K562 (cell line): ENCODE measurements around the gene SQOR. TPM values are rescaled to one million over a fixed set of nuclear protein-coding genes. Genes with fewer than 3 reads are reported as not detected.

Source experiments
- ATAC-seq: fragments of 200-7000 bp; cut with Tn5 transposase; 3 replicates; pipeline ENCODE4 v1.9.1; 2020; ENCODE audit warnings: moderate library complexity
- BruUV-seq: library from RNA; stranded (reverse); fragments of 400-500 nt; replicated peaks from 2 replicates; lab custom pipeline; 2021; lab: Mats Ljungman, UMichigan
- CTCF ChIA-PET: fragments of 300-600 bp; formaldehyde crosslinking; extraction: SDS; loops from one replicate; lab custom pipeline; 2021; ENCODE audit warnings: low intra/inter-chr PET ratio; lab: Yijun Ruan, JAX
- POLR2A ChIA-PET: fragments of 300-600, 350-650 bp; sonication (Branson Sonifier 250); formaldehyde crosslinking; extraction: SDS; loops from one replicate; lab custom pipeline; 2021; ENCODE audit warnings: antibody characterized with exemption, inconsistent platforms; lab: Yijun Ruan, JAX
- DNase-seq, 4 experiments: peaks; one replicate each; pipeline versions ENCODE4 v3.0.0 to v3.0.0-alpha.2; 2011 to 2018; ENCODE audit warnings: low spot score in 3 of 4, mixed read lengths in 3 of 4; ENCODE audit errors: extremely low read depth in 1 of 4
- FAIRE-seq: peaks from 2 replicates; lab custom pipeline; 2011; peaks lifted over from hg19 to GRCh38; lab: Jason Lieb, UNC
- H2AFZ ChIP-seq: 2 replicates; pipeline ENCODE4 v1.6.0; 2011; ENCODE audit warnings: low read depth, low read length, control low read depth, inconsistent platforms
- H3K27ac ChIP-seq: fragments of 200-600 bp; 3 replicates; pipeline ENCODE4 v1.8.0; 2011; ENCODE audit warnings: low read depth, mild to moderate bottlenecking, control low read depth, inconsistent platforms, low read length, moderate library complexity, mixed read lengths; ENCODE audit errors: extremely low read depth
- H3K27me3 ChIP-seq, 2 experiments: fragments of 300-600 bp in 1 of 2; 2 replicates in 1 of 2; 3 replicates in 1 of 2; pipeline versions ENCODE4 v1.6.0 to v1.8.0; 2011; ENCODE audit warnings: inconsistent platforms in 2 of 2, low read length in 2 of 2, mild to moderate bottlenecking in 1 of 2, mixed read lengths in 1 of 2, moderate library complexity in 1 of 2; ENCODE audit not compliant: control insufficient read depth in 2 of 2, insufficient read depth in 2 of 2
- H3K36me3 ChIP-seq: fragments of 300-600 bp; 3 replicates; pipeline ENCODE4 v1.8.0; 2011; ENCODE audit warnings: mild to moderate bottlenecking, low read length, inconsistent platforms; ENCODE audit not compliant: control insufficient read depth, insufficient read depth
- H3K4me1 ChIP-seq, 2 experiments: fragments of 200-600 bp in 1 of 2; replicated peaks in 1 of 2; 2 replicates in 1 of 2; 3 replicates in 1 of 2; pipeline versions ENCODE4 v1.5.1 to v1.8.0; 2011; ENCODE audit warnings: inconsistent platforms in 2 of 2, low read length in 2 of 2, mild to moderate bottlenecking in 1 of 2, mixed read lengths in 1 of 2, moderate library complexity in 1 of 2; ENCODE audit not compliant: control insufficient read depth in 2 of 2, insufficient read depth in 2 of 2
- H3K4me2 ChIP-seq: 2 replicates; pipeline ENCODE4 v1.6.1; 2011; ENCODE audit warnings: low read length, control low read depth, inconsistent platforms, mixed read lengths; ENCODE audit not compliant: insufficient read depth
- H3K4me3 ChIP-seq: fragments of 200-600 bp; sonication (generic), shearing (Covaris generic); 2 replicates; pipeline ENCODE4 v1.5.1; 2016; ENCODE audit warnings: control low read depth, inconsistent platforms
- H3K79me2 ChIP-seq: fragments of 200-600 bp; 3 replicates; pipeline ENCODE4 v1.8.0; 2011; ENCODE audit warnings: low read length, inconsistent platforms; ENCODE audit not compliant: control insufficient read depth, insufficient read depth
- H3K9ac ChIP-seq, 2 experiments: 2 replicates each; pipeline versions ENCODE4 v1.6.0 to v1.6.1; 2011; ENCODE audit warnings: low read depth in 2 of 2, low read length in 2 of 2, control low read depth in 1 of 2, inconsistent platforms in 1 of 2, mild to moderate bottlenecking in 1 of 2, mixed read lengths in 1 of 2; ENCODE audit not compliant: insufficient read depth in 1 of 2
- H3K9me1 ChIP-seq: one replicate; pipeline ENCODE4 v1.6.0; 2011; ENCODE audit warnings: inconsistent platforms, mild to moderate bottlenecking, low read length, moderate library complexity; ENCODE audit not compliant: control insufficient read depth, insufficient read depth
- H3K9me3 ChIP-seq: replicated peaks from 2 replicates; pipeline ENCODE4 v1.5.1; 2011; ENCODE audit warnings: low read depth, low read length, inconsistent platforms; ENCODE audit not compliant: control insufficient read depth, insufficient read depth
- H4K20me1 ChIP-seq: replicated peaks from 2 replicates; pipeline ENCODE4 v1.6.1; 2011; ENCODE audit warnings: low read length, inconsistent platforms, mixed read lengths; ENCODE audit not compliant: control insufficient read depth, insufficient read depth
- ATF7 ChIP-seq: fragments of 450-650 bp; IDR thresholded peaks from 2 replicates; pipeline ENCODE4 v1.7.1; 2014; ENCODE audit warnings: mild to moderate bottlenecking, moderate library complexity
- KDM1A ChIP-seq, 2 experiments: fragments of 450-650 bp; IDR thresholded peaks; 2 replicates each; pipeline ENCODE4 v1.6.1; 2016; ENCODE audit warnings: mild to moderate bottlenecking in 2 of 2
- NR2C1 ChIP-seq, 2 experiments: fragments of 450-650 bp; IDR thresholded peaks; 2 replicates each; pipeline ENCODE4 v1.6.1; 2017; ENCODE audit warnings: mild to moderate bottlenecking in 2 of 2, antibody characterized with exemption in 1 of 2, inconsistent platforms in 1 of 2, missing compliant biosample characterization in 1 of 2, missing genetic modification characterization in 1 of 2
- SMC3 ChIP-seq: conservative IDR thresholded peaks from 2 replicates; pipeline ENCODE4 v1.6.1; 2011; ENCODE audit warnings: low read depth, low read length, improper control_type of control experiment; ENCODE audit not compliant: insufficient read depth
- WGBS: fragments of 100-300 bp; shearing (Covaris generic); methylation state at CpG from one replicate; pipeline ENCODE4 v1.1.6; 2016; ENCODE audit warnings: low coverage, mixed read lengths; ENCODE audit not compliant: insufficient coverage; ENCODE audit errors: missing lambda C conversion rate; 5-methylcytosine and 5-hydroxymethylcytosine counted together
- in situ Hi-C: fragments of 300-500 bp; cut with MboI; formaldehyde crosslinking; loops from 4 replicates; pipeline ENCODE4 v1.15.0; 2018; ENCODE audit warnings: inconsistent platforms, mixed read lengths
- intact Hi-C: fragments of 100-400 bp; cut with micrococcal nuclease; formaldehyde crosslinking; loops from 2 replicates; pipeline ENCODE4 v1.14.2; 2022
- polyA plus RNA-seq, 8 experiments: library from polyadenylated mRNA; depleted of rRNA in 4 of 8; stranded (reverse) in 5 of 8; unstranded in 3 of 8; fragments of >200 nt; fragmentation: Nextera tagmentation in 2 of 8; fragmentation: Illumina TruSeq in 1 of 8; extraction: Ambion mirVana in 2 of 8; extraction: Trizol in 1 of 8; gene quantifications; 2 replicates each; pipeline versions ENCODE4 v1.2.1 to v1.2.3, GENCODE V29; 2011 to 2014; ENCODE audit warnings: inconsistent platforms in 1 of 8, missing spikeins in 1 of 8
- total RNA-seq, 7 experiments: library from RNA; depleted of rRNA in 6 of 7; stranded (reverse); fragments of >200 nt in 6 of 7; fragmentation: Illumina TruSeq in 2 of 7; extraction: Trizol in 2 of 7; gene quantifications; 2 replicates each; pipeline versions ENCODE4 v1.2.1 to v1.2.3, GENCODE V29; 2011 to 2021; ENCODE audit warnings: low replicate concordance in 1 of 7
- TF ChIP-seq, protein P1 (sequence below), 3 experiments: IDR thresholded peaks in 2 of 3; conservative IDR thresholded peaks in 1 of 3; 2 replicates each; pipeline ENCODE4 v1.5.1; 2011 to 2012; ENCODE audit warnings: low read length in 3 of 3, mild to moderate bottlenecking in 3 of 3, control low read depth in 2 of 3, improper control_type of control experiment in 1 of 3, inconsistent platforms in 1 of 3, low read depth in 1 of 3, mixed read lengths in 1 of 3, moderate library complexity in 1 of 3; ENCODE audit not compliant: insufficient read depth in 2 of 3
- TF ChIP-seq, protein P2 (sequence below): fragments of 450-650 bp; IDR thresholded peaks from 2 replicates; pipeline ENCODE4 v1.6.1; 2016; ENCODE audit warnings: borderline replicate concordance
- TF ChIP-seq, protein P3 (sequence below): sonication (generic); formaldehyde crosslinking; IDR thresholded peaks from 2 replicates; pipeline ENCODE4 v1.9.0; 2022; ENCODE audit warnings: mild to moderate bottlenecking, missing genetic modification reagents
- TF ChIP-seq, protein P4 (sequence below), 2 experiments: fragments of 450-650 bp; IDR thresholded peaks; 2 replicates each; pipeline ENCODE4 v1.6.1; 2016
- TF ChIP-seq, protein P5 (sequence below): IDR thresholded peaks from 2 replicates; pipeline ENCODE4 v1.6.1; 2016; ENCODE audit warnings: missing genetic modification characterization, missing compliant biosample characterization

SQOR gene
- total and polyA plus RNA-seq, 9 of the 15 experiments (the other 6 are each of a cell fraction or from before 2014, with no cell fraction given) = 0.32 to 1.6 (median 1.1) TPM

GRCh38 chr15:45705510-45706473, 71.0 kb downstream of the SQOR start:
- Histone ChIP-seq H3K9me1 (no peaks in the 10 kb centered on the region), H2AFZ (peak overlapping the region; percentile 78), H3K4me2 (peak overlapping the region; percentile 71), H3K79me2 (no peaks in the 10 kb centered on the region), H3K27me3 (peaks cover 0 to 7% of the 10 kb centered on the region in 2 experiments; a peak in 2 of 5 replicates), H3K36me3 (no peaks in the 10 kb centered on the region), H3K9ac (no peak overlapping the region), H3K9me3 (no peaks in the 10 kb centered on the region), H3K4me3 (peak overlapping the region; percentile 14; the same call in 1 of the 2 replicates), H4K20me1 (no peaks in the 10 kb centered on the region), H3K4me1 (peaks cover 0 to 8% of the 10 kb centered on the region in 2 experiments; a peak in 1 of 5 replicates), H3K27ac (no peak overlapping the region)
- BruUV-seq = no TSS peak
- CTCF ChIA-PET = interaction anchor here (1.3 to 2.0 kb wide), 2 partner anchors 84 to 248 kb away, joined by 3 to 14 read pairs; no protein-coding TSS in a partner anchor
- in situ Hi-C loops = no loop called here
- DNase-seq (peak; percentile 60 to 84 (median 75)), ATAC-seq (peak; percentile 96), FAIRE-seq (peak; percentile 96)
- intact Hi-C loops = loop anchor here (5.0 kb wide), 1 partner anchor 87 kb away; no protein-coding TSS in a partner anchor
- POLR2A ChIA-PET = no interaction called here
- WGBS = under 1% methylated on average over 15 of the region's 15 CpGs
- TF ChIP-seq KDM1A (IDR thresholded peaks at IDR 0.05) (no peak), ATF7 (peak; percentile 64), NR2C1 (IDR thresholded peaks at IDR 0.05) (no peak), NR2C1 (tag; IDR thresholded peaks at IDR 0.05) (no peak), SMC3 (peak; percentile 58)
- TF ChIP-seq, protein P1, sequence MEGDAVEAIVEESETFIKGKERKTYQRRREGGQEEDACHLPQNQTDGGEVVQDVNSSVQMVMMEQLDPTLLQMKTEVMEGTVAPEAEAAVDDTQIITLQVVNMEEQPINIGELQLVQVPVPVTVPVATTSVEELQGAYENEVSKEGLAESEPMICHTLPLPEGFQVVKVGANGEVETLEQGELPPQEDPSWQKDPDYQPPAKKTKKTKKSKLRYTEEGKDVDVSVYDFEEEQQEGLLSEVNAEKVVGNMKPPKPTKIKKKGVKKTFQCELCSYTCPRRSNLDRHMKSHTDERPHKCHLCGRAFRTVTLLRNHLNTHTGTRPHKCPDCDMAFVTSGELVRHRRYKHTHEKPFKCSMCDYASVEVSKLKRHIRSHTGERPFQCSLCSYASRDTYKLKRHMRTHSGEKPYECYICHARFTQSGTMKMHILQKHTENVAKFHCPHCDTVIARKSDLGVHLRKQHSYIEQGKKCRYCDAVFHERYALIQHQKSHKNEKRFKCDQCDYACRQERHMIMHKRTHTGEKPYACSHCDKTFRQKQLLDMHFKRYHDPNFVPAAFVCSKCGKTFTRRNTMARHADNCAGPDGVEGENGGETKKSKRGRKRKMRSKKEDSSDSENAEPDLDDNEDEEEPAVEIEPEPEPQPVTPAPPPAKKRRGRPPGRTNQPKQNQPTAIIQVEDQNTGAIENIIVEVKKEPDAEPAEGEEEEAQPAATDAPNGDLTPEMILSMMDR (IDR thresholded peaks at IDR 0.05 in 2 of 3, conservative IDR thresholded peaks at IDR 0.05 in 1 of 3; ENCODE audit: insufficient read depth in 2 of 3, low read depth in 1 of 3, low read length in 3 of 3) = peak; percentile 69 to 91 (median 86)
- TF ChIP-seq, protein P2, sequence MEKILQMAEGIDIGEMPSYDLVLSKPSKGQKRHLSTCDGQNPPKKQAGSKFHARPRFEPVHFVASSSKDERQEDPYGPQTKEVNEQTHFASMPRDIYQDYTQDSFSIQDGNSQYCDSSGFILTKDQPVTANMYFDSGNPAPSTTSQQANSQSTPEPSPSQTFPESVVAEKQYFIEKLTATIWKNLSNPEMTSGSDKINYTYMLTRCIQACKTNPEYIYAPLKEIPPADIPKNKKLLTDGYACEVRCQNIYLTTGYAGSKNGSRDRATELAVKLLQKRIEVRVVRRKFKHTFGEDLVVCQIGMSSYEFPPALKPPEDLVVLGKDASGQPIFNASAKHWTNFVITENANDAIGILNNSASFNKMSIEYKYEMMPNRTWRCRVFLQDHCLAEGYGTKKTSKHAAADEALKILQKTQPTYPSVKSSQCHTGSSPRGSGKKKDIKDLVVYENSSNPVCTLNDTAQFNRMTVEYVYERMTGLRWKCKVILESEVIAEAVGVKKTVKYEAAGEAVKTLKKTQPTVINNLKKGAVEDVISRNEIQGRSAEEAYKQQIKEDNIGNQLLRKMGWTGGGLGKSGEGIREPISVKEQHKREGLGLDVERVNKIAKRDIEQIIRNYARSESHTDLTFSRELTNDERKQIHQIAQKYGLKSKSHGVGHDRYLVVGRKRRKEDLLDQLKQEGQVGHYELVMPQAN = no peak
- TF ChIP-seq, protein P3, sequence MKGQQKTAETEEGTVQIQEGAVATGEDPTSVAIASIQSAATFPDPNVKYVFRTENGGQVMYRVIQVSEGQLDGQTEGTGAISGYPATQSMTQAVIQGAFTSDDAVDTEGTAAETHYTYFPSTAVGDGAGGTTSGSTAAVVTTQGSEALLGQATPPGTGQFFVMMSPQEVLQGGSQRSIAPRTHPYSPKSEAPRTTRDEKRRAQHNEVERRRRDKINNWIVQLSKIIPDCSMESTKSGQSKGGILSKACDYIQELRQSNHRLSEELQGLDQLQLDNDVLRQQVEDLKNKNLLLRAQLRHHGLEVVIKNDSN (CRISPR knock-in tag) = peak; percentile 92
- TF ChIP-seq, protein P4, sequence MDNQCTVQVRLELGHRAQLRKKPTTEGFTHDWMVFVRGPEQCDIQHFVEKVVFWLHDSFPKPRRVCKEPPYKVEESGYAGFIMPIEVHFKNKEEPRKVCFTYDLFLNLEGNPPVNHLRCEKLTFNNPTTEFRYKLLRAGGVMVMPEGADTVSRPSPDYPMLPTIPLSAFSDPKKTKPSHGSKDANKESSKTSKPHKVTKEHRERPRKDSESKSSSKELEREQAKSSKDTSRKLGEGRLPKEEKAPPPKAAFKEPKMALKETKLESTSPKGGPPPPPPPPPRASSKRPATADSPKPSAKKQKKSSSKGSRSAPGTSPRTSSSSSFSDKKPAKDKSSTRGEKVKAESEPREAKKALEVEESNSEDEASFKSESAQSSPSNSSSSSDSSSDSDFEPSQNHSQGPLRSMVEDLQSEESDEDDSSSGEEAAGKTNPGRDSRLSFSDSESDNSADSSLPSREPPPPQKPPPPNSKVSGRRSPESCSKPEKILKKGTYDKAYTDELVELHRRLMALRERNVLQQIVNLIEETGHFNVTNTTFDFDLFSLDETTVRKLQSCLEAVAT (IDR thresholded peaks at IDR 0.05) = 0 out of 4 replicates have a peak, but pooled peaks of 1 of the 2 experiments have one; percentile 38
- TF ChIP-seq, protein P5, sequence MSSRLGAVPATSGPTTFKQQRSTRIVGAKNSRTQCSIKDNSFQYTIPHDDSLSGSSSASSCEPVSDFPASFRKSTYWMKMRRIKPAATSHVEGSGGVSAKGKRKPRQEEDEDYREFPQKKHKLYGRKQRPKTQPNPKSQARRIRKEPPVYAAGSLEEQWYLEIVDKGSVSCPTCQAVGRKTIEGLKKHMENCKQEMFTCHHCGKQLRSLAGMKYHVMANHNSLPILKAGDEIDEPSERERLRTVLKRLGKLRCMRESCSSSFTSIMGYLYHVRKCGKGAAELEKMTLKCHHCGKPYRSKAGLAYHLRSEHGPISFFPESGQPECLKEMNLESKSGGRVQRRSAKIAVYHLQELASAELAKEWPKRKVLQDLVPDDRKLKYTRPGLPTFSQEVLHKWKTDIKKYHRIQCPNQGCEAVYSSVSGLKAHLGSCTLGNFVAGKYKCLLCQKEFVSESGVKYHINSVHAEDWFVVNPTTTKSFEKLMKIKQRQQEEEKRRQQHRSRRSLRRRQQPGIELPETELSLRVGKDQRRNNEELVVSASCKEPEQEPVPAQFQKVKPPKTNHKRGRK (tag) = peak; percentile 65
